Measurements from ENCODE around the gene CLCNKB.

- no peak for TF ChIP-seq CTCF (IDR thresholded peaks at IDR 0.05)
- TF ChIP-seq POLR2A (IDR thresholded peaks at IDR 0.05), result no peak
Measured at GRCh38 chr1:16041200-16041599, 2.4 kb upstream of the CLCNKB start.
